ENCODE data around the gene MAPKAP1.

GRCh38 chr9:125472562-125472925, 234.5 kb downstream of the MAPKAP1 start:
- no peak for TF ChIP-seq CTCF (IDR thresholded peaks at IDR 0.05)
- no peak for TF ChIP-seq POLR2AphosphoS5 (IDR thresholded peaks at IDR 0.05)
- TF ChIP-seq POLR2A (IDR thresholded peaks at IDR 0.05), result no peak
- TF ChIP-seq EP300 (IDR thresholded peaks at IDR 0.05), result no peak
